Measurements from ENCODE around the gene TNIK.

DNA sequence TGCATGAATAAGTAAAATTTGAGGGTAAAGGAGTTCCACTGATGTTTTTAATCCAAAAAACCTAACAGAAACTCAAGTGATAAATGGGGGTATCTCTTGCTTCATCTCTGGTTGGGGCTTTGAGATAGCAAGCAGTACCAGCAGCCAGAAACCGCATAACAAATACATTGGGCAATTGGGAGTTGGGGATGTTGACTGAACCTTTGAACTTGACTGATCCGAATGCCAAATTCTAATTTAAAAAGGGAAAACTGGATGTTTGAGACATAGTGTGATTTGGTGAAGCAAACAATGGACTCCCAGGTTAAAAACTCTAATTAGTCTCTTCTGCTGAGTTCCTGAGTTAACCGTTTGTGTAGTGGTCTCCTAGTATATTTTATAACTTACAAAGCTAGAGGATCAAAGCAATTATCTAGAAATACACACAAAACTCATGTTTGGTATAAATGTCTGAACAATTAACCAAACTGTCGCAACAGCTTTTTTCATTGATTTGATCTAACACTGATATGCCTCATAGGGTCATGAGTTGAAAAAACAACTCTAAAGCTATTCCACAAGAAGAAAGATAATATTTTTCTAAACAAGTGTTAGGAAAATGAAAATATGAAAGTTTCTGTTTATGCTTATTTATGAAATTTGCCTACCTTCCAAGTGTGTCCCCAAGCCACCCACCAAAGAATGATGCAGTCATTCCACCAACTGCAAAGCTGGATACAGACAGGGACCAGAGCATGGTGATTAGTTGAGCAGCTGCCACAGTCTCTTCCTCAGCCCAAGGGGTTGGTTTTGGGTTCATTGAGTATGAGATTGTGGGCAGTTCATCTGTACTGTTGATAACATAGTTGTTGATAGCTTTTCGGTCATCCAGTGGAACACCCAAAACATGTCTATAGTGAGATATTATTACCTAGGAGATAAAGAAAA, 446.1 kb downstream of the TNIK start:
- TF ChIP-seq, protein P1, sequence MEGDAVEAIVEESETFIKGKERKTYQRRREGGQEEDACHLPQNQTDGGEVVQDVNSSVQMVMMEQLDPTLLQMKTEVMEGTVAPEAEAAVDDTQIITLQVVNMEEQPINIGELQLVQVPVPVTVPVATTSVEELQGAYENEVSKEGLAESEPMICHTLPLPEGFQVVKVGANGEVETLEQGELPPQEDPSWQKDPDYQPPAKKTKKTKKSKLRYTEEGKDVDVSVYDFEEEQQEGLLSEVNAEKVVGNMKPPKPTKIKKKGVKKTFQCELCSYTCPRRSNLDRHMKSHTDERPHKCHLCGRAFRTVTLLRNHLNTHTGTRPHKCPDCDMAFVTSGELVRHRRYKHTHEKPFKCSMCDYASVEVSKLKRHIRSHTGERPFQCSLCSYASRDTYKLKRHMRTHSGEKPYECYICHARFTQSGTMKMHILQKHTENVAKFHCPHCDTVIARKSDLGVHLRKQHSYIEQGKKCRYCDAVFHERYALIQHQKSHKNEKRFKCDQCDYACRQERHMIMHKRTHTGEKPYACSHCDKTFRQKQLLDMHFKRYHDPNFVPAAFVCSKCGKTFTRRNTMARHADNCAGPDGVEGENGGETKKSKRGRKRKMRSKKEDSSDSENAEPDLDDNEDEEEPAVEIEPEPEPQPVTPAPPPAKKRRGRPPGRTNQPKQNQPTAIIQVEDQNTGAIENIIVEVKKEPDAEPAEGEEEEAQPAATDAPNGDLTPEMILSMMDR (IDR thresholded peaks at IDR 0.05) = no peak
- TF ChIP-seq ZFX (IDR thresholded peaks at IDR 0.05; ENCODE audit: borderline replicate concordance) = no peak
